Loucy (cell line): ENCODE results near the gene ANXA3.

Experiments used
- CTCF ChIP-seq: fragments of 200-600 bp; sonication (generic); conservative IDR thresholded peaks from 2 replicates; pipeline ENCODE4 v1.5.1; 2014; ENCODE audit warnings: mild to moderate bottlenecking, antibody characterized with exemption, low read length
- EZH2phosphoT487 ChIP-seq: fragments of 200-600 bp; IDR thresholded peaks from 2 replicates; pipeline ENCODE4 v1.6.1; 2018; ENCODE audit warnings: antibody characterized with exemption, mild to moderate bottlenecking, moderate library complexity, borderline replicate concordance

DNA sequence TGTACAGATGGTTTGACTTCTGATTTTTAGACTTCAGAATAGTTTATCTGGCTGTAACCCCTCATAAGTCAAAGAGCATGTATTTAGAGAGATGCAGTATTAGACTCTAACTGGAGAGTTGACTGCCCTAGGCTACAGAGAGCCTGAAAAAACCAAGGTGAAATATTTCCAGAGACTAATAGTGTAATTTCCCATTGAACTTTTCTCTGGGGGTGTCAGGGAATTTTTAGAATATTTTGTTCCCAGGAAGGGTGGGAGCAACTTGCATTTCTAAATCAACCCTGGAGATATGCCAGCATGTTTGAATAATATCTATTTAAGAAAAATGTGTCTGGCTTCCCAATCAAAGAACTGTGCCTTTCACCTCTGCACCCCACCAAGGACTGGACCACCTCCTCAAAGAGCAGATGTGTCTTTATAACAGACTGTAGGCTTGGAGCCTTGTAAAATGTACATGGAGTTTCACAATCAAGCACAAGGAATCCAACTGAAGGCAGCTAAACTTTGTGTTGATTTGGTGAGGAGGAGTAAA is 2.0 kb downstream of the ANXA3 start:
- TF ChIP-seq CTCF, result no peak
- no peak for TF ChIP-seq EZH2phosphoT487
